ENCODE data around the gene TRAF5. TPM values are rescaled to one million over a fixed set of nuclear protein-coding genes. Genes with fewer than 3 reads are reported as not detected.

The TRAF5 gene
- total and polyA plus RNA-seq, 2 donors (not counting 3 experiments of a cell fraction or from before 2014, with no cell fraction given), result 8.5 to 17.6 TPM

- ChIA-PET CTCF (interaction anchor here (1.0 to 1.4 kb wide), 2 partner anchors 8 to 137 kb away, joined by 3 read pairs; no protein-coding TSS in a partner anchor), POLR2A (no interaction called here)
- Histone ChIP-seq H2AFZ (ENCODE audit: low read depth, low read length) (no peak overlapping the region), H4K20me1 (replicated peaks; ENCODE audit: control insufficient read depth, extremely low read depth, insufficient read depth, low read length) (no peaks in the 10 kb centered on the region), H3K79me2 (ENCODE audit: control insufficient read depth, insufficient read depth, low read length) (no peaks in the 10 kb centered on the region), H3K27ac (ENCODE audit: insufficient read depth, low read depth, low read length) (no peak overlapping the region), H3K9me3 (replicated peaks; ENCODE audit: control insufficient read depth, insufficient read depth, low read length) (no peaks in the 10 kb centered on the region), H3K4me3 (replicated peaks in 1 of 3; ENCODE audit: insufficient read depth in 1 of 3, low read depth in 1 of 3, low read length in 3 of 3) (no peak overlapping the region), H3K9me1 (replicated peaks; ENCODE audit: control insufficient read depth, extremely low read depth, insufficient read depth, low read length) (no peaks in the 10 kb centered on the region), H3K9ac (replicated peaks; ENCODE audit: extremely low read depth, insufficient read depth, low read length) (no peak overlapping the region), H3K4me2 (ENCODE audit: insufficient read depth, low read length) (no peak overlapping the region), H3K4me1 (ENCODE audit: control insufficient read depth, extremely low read depth, insufficient read depth, low read length) (peaks cover 9% of the 10 kb centered on the region), H3K36me3 (ENCODE audit: control insufficient read depth in 2 of 2, extremely low read depth in 1 of 2, insufficient read depth in 2 of 2, low read length in 2 of 2) (no peaks in the 10 kb centered on the region), H3K27me3 (ENCODE audit: control insufficient read depth in 2 of 2, insufficient read depth in 2 of 2, low read length in 2 of 2) (no peaks in the 10 kb centered on the region)
- DNase-seq (ENCODE audit: low read depth, low spot score) (no peak), FAIRE-seq (no peak)
- no peak for TF ChIP-seq GATA2 (IDR thresholded peaks at IDR 0.05; ENCODE audit: insufficient read depth, insufficient read length, low read depth, low read length)
- TF ChIP-seq CTCF (IDR thresholded peaks at IDR 0.05; ENCODE audit: extremely low read depth in 1 of 2, insufficient read depth in 1 of 2, low read depth in 1 of 2, low read length in 2 of 2), result no peak
- TF ChIP-seq JUN (IDR thresholded peaks at IDR 0.05; ENCODE audit: borderline replicate concordance, insufficient read depth, insufficient read length, low read depth), result no peak
- no peak for TF ChIP-seq EZH2 (IDR thresholded peaks at IDR 0.05; ENCODE audit: borderline replicate concordance, low read depth, low read length, severe bottlenecking)
- intact Hi-C loops (cut with micrococcal nuclease), result no loop called here
- dilution Hi-C loops (cut with MboI; ENCODE audit: extremely low pct_ligation_motif_present, low sequenced_read_pairs), result no loop called here
- no TSS peak for BruUV-seq (replicated peaks)
Observed at GRCh38 chr1:211339631-211340041, 13.0 kb downstream of the TRAF5 start.

All from endothelial cell of umbilical vein (primary cell).